Skeletal muscle cell (primary cell): ENCODE results near the gene FREM2.

ENCODE experiments used
- DNase-seq: peaks from one replicate; pipeline ENCODE4 v3.0.0-alpha.2; 2010; ENCODE audit warnings: low read depth
- H3K4me3 ChIP-seq: 2 replicates; pipeline ENCODE4 v1.5.1; 2011; ENCODE audit warnings: low read depth, mild to moderate bottlenecking, control low read depth, low read length, moderate library complexity

Gene FREM2

DNA sequence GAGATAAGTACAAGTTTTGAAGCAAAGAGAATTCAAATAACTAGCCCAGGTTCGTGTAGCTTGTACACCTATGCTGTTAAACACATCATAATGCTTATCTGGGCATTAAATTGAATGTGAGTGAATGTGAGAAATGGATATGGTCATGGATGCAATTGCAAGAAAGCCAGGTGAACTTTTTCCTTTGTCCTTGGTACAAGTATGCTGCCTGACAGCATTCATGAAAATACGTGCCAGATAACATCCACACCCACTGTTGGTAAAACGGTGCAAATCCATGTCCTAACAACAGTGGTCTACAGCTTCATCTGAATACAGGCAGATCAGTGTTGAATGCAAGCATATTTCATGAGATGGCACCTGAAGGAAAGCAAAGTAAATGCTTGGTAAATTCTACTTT, 181.5 kb downstream of the FREM2 start:
- DNase-seq: no peak
- H3K4me3 ChIP-seq: no peak overlapping the region

DNA sequence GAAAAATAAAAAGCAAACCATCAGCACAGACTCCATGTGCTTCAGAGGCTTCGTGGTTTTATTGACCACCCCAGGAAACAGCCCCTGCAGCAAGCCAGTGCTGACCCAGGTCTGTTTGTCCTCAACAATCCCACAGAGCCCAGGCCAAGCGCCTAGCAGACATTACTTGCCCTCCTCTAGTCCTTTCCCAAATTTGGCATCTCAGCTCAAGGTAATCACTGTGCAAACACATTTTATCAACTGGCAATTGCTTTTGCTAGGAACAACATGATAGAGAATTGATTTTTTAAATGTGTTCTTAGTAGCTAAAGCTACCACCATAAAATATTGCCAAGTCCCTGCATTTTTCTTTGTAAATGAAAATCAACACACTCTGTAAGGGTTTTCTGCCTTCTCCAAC, 182.0 kb downstream of the FREM2 start:
- H3K4me3 ChIP-seq: no peak overlapping the region
- no peak for DNase-seq

DNA sequence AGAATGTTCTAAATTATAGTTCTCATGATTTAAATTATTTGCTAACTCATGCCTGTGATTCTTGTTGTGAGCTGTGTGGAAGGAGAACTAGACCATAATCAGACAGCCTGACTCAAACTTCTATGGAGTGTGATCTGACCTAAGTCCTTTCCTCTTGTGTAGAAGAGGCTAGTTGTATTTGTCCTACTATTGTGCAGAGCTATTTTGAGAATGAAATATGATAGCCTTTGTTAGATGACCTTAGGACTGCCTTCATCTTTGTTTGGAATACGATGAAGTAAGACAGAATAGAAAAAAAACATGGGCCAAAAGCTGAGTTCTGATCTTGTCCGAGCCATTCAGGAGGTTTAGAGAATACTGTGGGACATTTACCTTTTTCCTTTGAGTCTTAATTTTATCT, 184.4 kb downstream of the FREM2 start:
- H3K4me3 ChIP-seq: no peak overlapping the region
- no peak for DNase-seq

DNA sequence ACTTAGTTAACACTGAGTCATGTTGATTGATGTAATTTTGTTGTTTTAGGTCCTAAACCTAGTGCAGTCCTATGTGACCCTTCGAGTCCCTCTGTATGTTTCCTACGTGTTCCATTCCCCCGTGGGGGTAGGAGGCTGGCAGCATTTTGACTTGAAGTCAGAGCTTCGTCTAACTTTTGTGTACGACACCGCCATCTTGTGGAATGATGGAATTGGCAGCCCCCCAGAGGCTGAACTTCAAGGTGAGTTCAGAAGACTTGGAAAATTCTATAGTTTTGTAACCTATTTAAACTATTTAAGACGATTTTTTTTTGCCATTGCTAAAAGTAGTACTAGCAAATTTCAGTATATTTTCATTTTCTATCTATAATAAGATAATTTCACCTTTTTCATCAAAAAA, 185.8 kb downstream of the FREM2 start:
- DNase-seq: no peak
- no peak overlapping the region for H3K4me3 ChIP-seq

DNA sequence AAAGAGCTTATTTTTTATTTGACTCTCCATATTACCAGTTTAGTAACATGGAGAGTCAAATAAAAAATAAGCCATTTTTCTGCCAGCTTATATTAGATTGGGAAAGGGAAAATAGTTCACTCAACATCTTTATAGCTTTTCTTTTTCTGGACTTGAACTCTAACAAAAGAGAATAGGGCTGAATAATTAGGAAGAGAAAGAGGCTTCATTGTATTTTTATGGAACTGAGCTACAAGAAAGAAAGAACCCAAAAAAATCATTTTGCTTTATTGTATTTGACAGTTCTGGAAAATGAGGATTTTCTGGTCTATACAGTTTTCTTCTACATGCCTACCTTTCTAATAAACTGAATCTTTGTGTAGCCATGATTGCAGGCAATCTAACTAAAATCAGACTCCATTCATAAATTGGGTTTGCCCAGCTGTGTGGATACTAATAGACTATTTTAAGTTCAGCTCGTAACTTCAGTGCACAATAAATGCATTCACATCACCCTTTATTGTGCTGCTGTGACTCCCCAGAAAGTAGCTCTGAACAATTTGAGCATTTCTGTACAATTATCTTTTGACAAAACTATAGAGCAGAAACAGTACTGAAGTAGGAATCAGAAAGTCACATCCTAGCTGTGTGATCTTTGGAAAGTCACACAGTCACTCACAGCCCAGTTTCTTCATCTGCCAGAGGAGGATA, 188.5 kb downstream of the FREM2 start:
- H3K4me3 ChIP-seq: no peak overlapping the region
- DNase-seq: no peak

DNA sequence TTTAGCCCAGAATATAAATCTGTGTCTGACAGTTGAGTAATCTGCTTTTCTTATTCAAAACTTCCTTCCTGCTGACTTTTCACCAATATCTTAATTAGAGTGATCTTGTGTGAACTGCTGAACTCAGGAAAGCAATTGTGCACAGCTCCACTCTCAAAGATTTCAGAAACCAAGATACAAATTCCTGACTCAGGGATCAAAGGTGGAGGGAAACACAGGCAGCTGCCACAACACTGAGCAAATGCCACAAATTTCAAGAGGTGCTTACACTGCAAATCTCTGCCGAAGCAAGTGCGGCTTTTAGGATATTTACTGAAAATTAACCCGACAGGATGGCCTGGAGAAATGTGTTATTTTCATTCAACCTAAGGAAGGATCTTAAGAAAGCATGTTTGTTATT, 192.4 kb downstream of the FREM2 start:
- DNase-seq: no peak
- no peak overlapping the region for H3K4me3 ChIP-seq

DNA sequence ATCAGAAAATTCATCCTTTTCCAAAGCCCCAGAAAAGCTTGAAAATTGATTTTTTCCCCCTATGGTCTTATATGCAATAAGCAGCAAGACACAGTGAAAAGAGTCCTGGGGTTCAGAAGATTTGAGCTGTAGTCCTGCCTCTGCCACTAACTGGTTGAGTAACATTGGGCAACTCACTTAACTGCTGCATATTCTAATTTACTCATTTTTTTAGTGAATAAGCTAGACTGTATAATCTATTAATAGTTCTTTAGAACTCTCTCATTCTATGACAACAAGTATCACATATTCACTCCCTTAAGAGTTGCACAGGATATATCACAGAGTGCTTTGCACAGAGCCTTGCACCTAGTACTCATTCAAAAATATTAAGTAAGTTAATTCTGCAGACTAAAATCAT, 192.9 kb downstream of the FREM2 start:
- no peak for DNase-seq
- no peak overlapping the region for H3K4me3 ChIP-seq

DNA sequence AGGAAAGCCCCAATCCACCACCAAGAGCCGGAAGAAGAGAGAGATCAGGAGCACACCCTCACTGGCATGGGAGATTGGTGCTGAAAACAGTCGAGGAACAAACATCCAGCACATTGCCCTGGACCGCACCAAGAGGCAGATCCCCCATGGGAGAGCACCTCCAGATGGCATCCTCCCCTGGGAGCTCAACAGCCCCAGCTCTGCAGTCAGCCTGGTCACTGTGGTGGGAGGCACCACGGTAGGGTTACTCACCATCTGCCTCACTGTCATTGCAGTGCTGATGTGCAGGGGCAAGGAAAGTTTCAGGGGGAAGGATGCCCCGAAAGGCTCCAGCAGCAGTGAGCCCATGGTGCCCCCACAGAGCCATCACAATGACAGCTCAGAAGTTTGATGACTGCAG, 193.5 kb downstream of the FREM2 start:
- H3K4me3 ChIP-seq: no peak overlapping the region

DNA sequence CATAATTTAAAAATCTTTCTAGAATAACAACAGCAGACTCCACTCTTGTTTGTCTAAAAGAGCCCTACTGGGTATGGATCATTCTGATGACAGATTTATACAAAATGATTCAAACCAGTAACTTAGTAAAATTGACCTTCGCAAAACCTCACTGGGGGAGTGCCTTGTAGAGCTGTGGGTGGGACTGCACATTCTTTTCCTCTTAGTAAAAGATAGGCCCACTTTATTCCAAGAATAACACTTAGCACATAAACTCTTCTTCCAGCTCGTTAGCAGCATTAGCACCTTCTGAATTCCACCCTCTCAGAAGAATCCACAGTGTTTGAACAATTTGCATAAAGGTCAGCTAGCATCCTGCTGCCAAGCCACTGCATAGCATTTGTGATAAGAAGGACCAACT, 196.9 kb downstream of the FREM2 start:
- H3K4me3 ChIP-seq: no peak overlapping the region
- DNase-seq: no peak

More for the DNA sequence above, 193.5 kb downstream of the FREM2 start:
- no peak for DNase-seq

DNA sequence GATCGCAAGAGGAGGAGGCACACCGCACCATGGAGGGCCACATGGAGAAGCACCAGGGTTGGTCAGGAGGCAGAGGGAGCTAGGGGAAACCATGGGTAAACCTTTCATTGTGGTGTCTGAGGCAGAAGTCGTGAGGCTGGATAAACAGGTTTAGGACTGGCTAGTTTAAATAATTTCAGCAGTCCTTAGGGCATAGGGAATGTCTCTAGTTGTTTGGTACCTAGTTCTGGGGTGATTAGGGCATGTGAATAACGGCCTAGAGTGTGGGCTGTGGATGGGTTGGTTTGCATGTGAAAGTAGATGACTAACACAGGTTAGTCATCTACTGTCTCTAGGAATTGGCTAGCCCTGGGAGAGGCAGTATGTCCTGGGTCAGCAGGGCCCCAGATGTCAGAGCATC, 201.4 kb downstream of the FREM2 start:
- H3K4me3 ChIP-seq: no peak overlapping the region
- peak; percentile 47 for DNase-seq

DNA sequence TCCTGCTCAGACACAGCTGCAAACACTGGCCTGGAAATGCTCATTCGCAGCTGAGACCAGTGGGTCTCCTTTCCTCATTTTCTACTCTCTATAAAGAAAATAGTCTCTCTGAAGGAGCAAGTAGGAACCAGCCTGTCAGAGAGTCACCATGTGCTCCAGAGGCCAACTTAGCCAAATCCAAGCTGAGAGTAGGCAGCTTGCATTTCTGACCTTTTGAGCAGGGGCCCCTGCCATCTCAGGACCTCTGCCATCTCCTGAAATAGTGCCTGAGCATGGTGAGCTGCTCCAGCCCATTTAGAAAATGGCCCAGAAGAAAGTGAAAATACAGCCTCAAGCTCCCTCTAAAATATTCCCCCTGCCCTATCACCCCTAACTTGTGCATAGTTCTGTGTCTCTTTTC, 208.2 kb downstream of the FREM2 start:
- no peak for DNase-seq
- H3K4me3 ChIP-seq: no peak overlapping the region

DNA sequence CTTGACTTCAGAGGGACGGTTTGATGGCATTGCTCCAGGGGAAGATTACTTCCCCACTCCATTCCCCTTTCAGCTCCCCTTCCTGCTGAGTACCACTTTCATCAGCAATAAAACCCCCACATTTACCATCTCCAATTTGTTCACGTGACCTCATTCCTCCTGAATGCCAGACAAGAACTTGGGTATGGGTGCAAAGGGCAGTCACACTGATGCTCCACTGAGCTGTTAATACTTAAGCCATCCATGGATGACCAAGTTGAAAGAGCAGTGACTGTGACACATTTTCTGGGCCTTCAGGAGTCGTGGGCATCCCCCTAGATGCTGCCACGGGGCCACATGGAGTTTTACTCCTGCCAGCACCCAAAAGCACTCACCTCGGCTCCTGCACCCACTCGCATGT, 210.6 kb downstream of the FREM2 start:
- DNase-seq: no peak
- no peak overlapping the region for H3K4me3 ChIP-seq

DNA sequence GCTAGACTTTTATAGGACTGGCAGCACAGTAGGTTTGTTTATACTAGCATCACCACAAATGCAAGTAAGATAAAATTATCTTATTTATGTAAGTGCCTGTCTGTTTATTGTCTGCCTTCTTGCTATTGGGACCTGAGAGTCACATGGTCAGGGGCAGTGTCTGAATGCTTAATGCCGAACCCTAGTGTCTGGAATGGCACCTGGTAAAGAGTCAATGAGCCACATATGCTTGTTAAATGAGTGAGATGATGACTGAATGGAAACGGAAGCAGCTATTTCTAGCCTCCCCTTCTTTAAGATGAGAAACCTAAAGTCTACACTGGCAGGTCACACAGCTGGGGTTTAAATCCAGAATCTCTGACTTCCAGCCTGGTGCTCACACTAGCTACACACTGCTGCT, 211.6 kb downstream of the FREM2 start:
- no peak for DNase-seq
- no peak overlapping the region for H3K4me3 ChIP-seq

DNA sequence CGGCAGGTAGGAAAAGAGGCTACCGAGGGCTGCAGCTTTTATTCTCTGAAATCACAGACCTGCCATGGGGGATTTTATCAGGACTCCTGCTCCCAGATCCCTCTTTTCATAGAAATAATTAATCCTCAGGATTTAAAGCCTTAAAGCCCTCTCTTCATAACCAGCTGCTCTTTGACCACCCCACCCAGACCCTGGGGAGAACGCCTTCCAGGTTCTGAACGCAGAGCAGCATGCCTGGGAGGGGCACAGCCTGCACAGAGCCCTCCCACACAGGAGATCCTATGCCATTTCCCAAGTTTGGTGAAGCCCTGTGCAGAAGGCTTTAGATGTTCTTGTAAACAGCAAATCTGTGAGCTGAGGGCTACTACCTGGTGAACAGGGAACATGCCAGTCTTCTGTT, 212.7 kb downstream of the FREM2 start:
- H3K4me3 ChIP-seq: no peak overlapping the region
- no peak for DNase-seq

DNA sequence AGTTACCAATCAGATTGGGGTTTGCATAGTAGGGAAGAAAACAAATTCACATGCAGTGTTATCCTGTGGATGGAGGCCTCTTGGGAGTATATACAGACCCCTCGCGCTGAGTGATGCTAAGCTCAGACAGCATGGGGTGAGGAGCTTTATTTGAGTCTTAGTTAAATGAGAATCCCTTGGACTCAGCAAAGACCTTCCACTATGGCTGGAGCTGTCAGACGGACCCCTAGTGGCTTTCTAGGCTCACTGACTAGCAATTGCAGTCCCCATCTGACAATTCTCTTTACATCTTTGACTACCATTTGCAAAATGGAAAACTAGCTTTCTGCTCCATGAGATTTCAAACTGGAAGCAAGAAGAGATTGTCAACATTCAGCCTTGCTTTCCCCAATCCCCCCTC, 213.3 kb downstream of the FREM2 start:
- H3K4me3 ChIP-seq: no peak overlapping the region
- no peak for DNase-seq

DNA sequence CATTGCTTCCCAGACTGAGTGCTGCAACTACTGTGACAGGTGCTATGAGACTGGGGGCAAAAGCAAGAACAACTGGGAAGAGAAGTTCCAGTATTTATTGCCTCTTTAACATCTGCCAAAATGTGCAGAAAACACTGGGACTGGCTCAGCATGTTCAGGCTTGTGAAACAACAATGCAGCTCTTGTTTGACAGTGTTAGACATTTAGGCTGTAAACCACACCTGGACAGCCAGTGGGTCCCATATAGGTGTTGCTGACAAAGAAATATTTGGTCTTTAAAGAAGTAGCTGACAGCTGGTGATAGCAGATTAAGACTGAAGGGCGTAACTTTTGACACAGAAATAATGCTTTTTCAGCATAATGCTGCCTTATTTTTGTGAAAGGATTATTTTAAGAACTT, 215.7 kb downstream of the FREM2 start:
- no peak overlapping the region for H3K4me3 ChIP-seq
- DNase-seq: no peak

DNA sequence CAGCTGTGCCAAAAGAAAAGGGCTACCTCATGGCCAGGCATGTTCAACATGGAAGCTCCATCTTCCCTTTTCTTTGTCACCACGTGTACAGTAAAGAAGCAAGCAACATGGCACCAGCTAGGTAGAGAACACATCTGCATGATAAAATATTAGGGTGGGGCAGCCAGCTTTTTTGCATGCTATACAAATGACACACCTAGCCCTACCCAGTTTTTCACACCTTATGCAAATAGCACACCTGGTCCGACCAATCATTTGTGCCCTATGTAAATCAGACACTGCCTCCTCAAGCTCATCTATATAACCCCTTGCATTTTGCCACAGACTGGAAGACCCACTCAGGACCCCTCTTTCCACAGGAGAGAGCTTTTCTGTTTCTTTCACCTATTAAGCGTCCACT, 218.2 kb downstream of the FREM2 start:
- no peak overlapping the region for H3K4me3 ChIP-seq
- no peak for DNase-seq

DNA sequence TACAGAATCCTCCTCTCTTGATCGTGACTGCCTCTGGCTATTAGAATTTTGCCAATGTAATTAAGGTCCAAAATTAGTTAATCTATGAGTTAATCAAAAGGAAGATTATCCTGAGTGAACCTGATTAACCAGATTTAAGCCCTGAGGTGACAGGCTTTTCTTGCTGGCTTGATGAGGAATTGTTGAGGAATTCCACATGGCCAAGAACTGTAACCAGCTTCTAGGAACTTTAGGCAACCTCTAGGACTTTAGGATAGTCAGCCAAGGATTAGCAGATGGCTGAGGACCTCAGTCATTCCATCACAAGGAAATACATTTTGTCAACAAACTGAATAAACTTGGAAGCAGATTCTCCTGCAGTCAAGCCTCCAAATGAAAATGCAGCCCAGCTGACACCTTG, 219.0 kb downstream of the FREM2 start:
- H3K4me3 ChIP-seq: no peak overlapping the region
- no peak for DNase-seq

DNA sequence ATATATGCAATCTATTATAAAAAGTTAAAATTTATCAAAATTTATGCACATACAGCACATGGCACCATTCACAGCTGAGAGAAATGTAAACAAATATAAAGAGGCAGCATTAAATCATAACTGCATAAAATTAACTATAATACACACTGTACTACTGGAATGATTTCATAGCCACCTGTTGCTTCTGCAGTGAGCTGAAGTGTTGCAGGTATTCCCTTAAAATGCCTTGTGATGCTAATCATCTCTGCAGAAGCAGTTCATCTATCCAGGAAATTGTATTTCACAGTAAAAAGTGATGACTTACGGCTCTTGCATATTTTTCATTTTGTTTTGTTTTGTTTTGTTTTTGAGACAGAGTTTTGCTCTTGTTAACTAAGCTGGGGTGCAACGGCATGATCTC, 221.7 kb downstream of the FREM2 start:
- no peak overlapping the region for H3K4me3 ChIP-seq
- no peak for DNase-seq

DNA sequence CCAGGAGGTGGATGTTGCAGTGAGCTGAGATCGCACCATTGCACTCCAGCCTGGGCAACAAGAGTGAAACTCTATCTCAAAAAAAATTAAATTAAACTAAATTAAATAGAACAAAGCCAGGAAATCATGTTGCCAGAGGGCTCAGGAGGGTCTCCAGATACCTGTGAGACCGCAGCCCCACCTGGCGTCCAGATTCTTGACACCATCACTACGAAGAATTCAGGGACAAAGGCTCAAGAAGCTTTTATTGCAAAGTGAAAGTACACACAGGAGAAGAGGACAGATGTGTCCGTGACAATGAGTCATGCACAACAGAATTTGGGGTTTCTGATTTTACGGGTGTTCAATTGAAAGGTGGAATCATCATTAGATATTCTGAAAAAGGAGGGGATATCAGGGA, 227.2 kb downstream of the FREM2 start:
- no peak overlapping the region for H3K4me3 ChIP-seq
- no peak for DNase-seq

DNA sequence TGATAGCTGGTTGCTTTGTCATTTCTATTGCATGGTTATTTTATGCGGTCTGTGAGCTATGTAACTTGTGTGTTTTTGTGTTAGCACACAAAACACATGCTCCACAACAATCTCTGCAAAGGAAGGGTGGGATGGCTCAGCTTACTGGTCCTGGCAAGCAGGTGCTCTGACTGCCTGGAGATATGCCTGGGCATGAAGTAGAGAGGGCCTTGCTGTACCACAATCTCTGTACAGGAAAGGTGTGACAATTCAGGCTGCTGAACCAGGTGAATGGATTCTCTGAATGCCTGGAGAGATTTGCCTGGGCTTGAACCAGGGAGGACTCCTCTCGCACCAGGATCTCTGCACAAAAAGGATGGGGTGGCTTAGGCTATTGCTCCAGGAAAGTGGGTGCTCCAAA, 234.2 kb downstream of the FREM2 start:
- DNase-seq: no peak
- H3K4me3 ChIP-seq: no peak overlapping the region

DNA sequence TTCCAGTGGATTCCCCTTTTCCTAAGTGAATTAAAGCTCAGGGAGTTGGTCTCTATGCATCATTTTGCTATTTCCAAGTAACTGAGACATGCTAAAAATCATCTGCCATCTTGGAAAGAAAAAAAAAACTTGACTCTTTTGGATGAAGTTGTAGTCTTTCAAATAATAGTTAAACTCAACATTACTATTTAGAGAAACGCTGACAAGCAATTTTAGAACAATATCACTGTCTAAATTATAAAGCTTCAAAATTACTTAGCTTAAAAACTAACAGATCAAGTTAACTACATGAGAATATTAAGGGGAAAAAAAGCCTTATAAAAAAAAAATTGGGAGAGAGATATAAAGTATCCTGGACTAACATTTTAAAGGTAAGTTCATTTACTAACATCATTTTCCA, 235.3 kb downstream of the FREM2 start:
- no peak overlapping the region for H3K4me3 ChIP-seq
- DNase-seq: no peak
